ENCODE results near the gene GTSF1L. TPM values are rescaled to one million over a fixed set of nuclear protein-coding genes. Genes with fewer than 3 reads are reported as not detected.
A peak's percentile ranks its signal among the peaks of the same experiment; 100 is the strongest.

Gene GTSF1L
- total and polyA plus RNA-seq, 2 of the 4 experiments (the other 2 are of a cell fraction): not detected

DNA sequence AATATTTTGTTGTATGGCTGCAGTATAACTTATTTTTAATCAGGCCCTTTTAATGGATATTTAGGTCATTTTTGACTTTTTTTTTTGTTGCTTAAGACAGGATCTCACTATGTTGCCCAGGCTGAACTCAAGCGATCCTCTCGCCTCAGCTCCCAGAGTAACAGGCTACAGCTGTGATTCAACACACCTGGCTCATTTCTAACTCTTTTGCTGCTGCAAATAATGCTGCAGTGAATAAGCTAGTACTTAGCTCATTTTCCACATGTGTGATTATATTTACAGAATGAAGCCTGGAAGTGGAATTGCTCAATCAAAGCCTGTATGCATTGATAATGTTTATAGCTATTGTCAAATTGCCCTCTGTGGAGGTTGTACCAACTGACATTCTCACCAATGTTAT, 1.1 kb downstream of the GTSF1L start:
- peak overlapping the region; percentile 19; the same call in 1 of the 2 replicates for H3K27ac ChIP-seq (ENCODE audit: insufficient read depth, low read length)
- CTCF ChIA-PET: interaction anchor here (0.6 to 1.4 kb wide), 2 partner anchors 34 to 321 kb away, joined by 3 to 5 read pairs; no protein-coding TSS in a partner anchor

More for the DNA sequence above, 1.1 kb downstream of the GTSF1L start:
- Histone ChIP-seq H2BK5ac (ENCODE audit: low read depth, low read length, poor library complexity, severe bottlenecking) (no peak overlapping the region), H3K4me1 (ENCODE audit: control insufficient read depth, insufficient read depth, low read length) (peaks cover 14% of the 10 kb centered on the region), H2BK20ac (ENCODE audit: low read depth, low read length) (no peak overlapping the region), H3K9ac (ENCODE audit: low read depth, low read length) (no peak overlapping the region), H2AFZ (replicated peaks; ENCODE audit: low read length, poor library complexity) (no peak overlapping the region), H3K23ac (ENCODE audit: low read depth, low read length) (no peak overlapping the region), H3K4me3 (ENCODE audit: insufficient read depth, low read depth, low read length) (no peak overlapping the region), H4K5ac (ENCODE audit: low read depth, low read length) (no peak overlapping the region), H3K4ac (ENCODE audit: low read depth, low read length) (no peak overlapping the region), H2AK5ac (ENCODE audit: low read depth, low read length) (no peak overlapping the region), H4K91ac (ENCODE audit: insufficient read depth, low read depth, low read length) (no peak overlapping the region), H4K20me1 (ENCODE audit: insufficient read depth, low read length) (no peaks in the 10 kb centered on the region), H3K36me3 (ENCODE audit: control insufficient read depth, insufficient read depth, low read length) (no peaks in the 10 kb centered on the region), H3K9me1 (ENCODE audit: insufficient read depth, low read length) (no peaks in the 10 kb centered on the region), H2BK15ac (ENCODE audit: low read depth, low read length) (no peak overlapping the region), H3K79me1 (ENCODE audit: low read depth in 1 of 2, low read length in 2 of 2) (no peaks in the 10 kb centered on the region), H3K18ac (ENCODE audit: low read depth, low read length) (no peak overlapping the region), H3K9me3 (ENCODE audit: control insufficient read depth, insufficient read depth, low read length) (no peaks in the 10 kb centered on the region), H4K8ac (ENCODE audit: low read depth in 2 of 2, low read length in 2 of 2) (no peak overlapping the region), H2BK120ac (ENCODE audit: low read depth, low read length) (no peak overlapping the region), H3K56ac (ENCODE audit: extremely low read depth, insufficient read depth, low read length) (no peak overlapping the region), H3K27me3 (ENCODE audit: control insufficient read depth, insufficient read depth, low read length) (no peaks in the 10 kb centered on the region), H3K14ac (replicated peaks; ENCODE audit: low read depth, low read length) (no peak overlapping the region), H3K4me2 (ENCODE audit: low read depth, low read length) (peak overlapping the region; percentile 35; the same call in 1 of the 2 replicates), H2AK9ac (replicated peaks; ENCODE audit: low read depth, low read length, poor library complexity) (no peak overlapping the region)
- dilution Hi-C loops (cut with HindIII; ENCODE audit: low sequenced_read_pairs, unreplicated experiment) (no loop called here), in situ Hi-C loops (cut with MboI; ENCODE audit: low sequenced_read_pairs) (no loop called here), intact Hi-C loops (cut with micrococcal nuclease) (no loop called here)
- WGBS, 2 experiments (ENCODE audit: extremely low coverage in 2 of 2, insufficient read length in 1 of 2): no CpG with 5 or more reads among the region's 2 CpGs
- ATAC-seq (ENCODE audit: low read depth) (peak; percentile 27), DNase-seq (peak; percentile 51)
- no peak for TF ChIP-seq BHLHE40 (IDR thresholded peaks at IDR 0.05; ENCODE audit: low read depth, low read length)
- peak; percentile 71 for TF ChIP-seq CEBPB (IDR thresholded peaks at IDR 0.05; ENCODE audit: low read depth, low read length)
- BruUV-seq (replicated peaks): no TSS peak
- POLR2A ChIA-PET (ENCODE audit: unreplicated experiment): no interaction called here

All from IMR-90 (cell line).